Measurements from ENCODE around the gene EEA1.
"Not testable (repeated sequence)": the region's sequence is repeated elsewhere in the genome, so short reads cannot be mapped to it uniquely, and the experiment has no call there.

EEA1 gene

DNA sequence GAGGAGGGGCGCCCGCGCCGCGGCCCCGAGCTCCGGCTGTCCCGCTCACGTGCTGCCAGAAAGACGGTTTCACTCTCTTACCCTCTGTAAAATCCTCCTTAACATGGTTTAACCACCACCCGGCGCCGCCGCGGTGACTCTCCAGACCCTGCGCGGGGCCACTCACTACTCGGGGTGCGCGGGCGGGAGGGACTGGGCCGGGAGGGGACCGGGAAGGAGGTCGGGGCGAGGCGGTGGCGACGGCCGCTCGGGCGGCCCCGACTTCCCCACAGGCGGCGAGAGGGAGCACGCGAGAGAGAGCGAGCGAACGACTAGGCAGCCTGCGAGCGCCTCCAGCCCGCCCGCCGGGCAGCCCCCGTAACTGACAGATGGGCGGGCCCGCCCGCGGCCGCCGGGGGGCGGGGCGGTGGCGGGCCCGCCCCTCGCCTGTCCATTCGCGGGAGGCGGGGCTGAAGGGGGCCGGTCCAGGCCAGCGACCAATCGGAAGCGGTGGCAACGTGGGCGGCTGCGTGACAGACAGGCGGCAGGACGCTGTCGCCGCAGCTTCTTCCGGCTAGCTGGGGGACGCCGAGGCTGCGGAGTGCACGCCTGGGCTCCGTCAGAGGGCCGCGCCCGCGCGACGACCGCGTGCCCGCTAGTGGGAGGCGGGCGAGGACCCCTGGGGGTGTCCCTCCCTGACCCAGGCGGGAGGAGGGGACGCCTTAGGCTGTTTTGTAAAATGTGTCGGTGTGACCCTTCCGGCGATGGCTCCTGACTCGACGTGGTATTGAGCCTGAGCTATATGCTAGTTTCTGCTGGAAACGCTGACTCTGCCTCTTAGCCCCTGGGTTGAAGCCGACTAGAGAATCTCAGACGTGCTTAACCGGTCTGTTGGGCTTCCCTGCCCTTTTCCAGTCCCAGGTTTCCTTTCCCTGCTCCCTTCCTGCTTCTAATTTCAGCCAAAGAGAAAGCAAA lies at the start of gene EEA1:
TSS of gene EEA1 (minus strand) at position 334 of the 954 bp plus-strand sequence. CDS start at position 105, 229 bp downstream.
- peak; percentile 96 to 97 for DNase-seq

DNA sequence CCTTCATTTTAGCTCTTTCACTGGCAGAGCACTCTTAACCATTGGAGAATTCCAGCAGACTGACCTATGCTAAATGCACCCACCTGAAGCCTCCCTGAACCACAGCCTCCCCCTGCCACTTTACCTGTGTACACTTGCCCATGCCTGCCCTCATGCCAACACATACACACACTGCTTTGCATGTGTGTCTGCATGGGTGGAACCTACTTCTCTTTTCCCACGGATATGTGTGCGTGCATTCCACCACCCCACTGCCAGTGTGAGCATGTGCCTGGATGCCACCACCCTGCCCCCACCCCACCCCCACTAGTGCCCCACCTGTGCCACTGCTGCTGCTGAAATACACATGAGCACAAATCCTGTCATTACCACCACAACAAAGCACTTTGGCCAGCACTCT lies 49.5 kb upstream of the EEA1 start:
- no peak for DNase-seq

DNA sequence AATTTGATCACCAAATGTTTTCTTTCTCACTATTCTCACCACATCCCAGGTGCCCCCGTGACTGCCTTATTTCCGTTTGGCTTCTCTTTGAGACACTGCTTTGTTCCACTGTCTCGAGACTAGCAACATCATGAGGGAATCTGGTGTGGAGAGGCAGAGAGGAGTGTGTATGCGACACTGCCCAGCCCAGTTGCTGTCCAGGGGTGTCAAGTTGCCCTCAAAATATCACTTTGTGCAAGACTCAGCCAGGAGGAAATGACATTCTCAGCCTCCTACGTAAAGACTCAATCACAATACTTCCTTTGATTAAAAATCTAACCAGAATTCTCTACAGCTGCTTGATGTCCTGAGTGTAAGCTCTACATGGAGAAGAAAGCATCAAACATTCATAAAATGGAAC lies 48.2 kb upstream of the EEA1 start:
- DNase-seq, result no peak

DNA sequence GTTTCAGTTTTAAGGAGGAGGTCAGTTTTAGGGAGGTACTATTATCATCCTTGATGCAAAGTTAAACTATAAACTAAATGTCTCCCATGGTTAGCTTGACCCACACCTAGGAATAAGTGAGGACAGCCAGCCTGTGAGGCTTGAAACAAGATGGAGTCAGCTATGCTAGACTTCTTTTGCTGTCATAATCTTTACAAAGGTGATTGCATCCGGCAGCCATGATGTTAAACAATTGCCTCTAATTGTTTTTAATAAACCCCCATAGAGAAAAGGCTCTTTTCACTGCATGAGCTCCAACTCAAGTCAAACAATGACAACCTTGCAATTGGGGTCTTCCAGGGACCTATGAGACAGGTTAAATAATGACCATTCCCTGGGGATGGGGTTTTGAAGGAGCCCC lies 45.7 kb upstream of the EEA1 start:
- DNase-seq, result no peak

DNA sequence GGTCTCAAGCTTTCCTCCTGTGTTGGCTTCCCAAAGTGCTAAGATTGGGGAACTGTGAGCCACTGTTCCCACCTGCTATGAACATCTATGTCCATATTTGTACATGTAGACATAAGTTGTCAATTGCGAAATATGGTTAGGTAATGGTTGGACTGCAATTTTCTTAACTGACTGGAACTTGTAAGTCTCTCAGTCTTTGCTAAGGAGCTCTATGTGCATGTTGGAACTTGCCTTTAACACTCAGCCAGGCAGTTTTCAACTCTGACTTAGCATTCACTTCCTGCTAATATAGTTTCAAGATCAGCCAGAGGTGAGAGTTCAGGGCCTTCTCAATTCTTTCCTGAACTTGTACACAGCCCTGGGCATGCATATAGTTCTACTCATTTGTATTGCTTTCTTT lies 44.5 kb upstream of the EEA1 start:
- DNase-seq, result no peak

DNA sequence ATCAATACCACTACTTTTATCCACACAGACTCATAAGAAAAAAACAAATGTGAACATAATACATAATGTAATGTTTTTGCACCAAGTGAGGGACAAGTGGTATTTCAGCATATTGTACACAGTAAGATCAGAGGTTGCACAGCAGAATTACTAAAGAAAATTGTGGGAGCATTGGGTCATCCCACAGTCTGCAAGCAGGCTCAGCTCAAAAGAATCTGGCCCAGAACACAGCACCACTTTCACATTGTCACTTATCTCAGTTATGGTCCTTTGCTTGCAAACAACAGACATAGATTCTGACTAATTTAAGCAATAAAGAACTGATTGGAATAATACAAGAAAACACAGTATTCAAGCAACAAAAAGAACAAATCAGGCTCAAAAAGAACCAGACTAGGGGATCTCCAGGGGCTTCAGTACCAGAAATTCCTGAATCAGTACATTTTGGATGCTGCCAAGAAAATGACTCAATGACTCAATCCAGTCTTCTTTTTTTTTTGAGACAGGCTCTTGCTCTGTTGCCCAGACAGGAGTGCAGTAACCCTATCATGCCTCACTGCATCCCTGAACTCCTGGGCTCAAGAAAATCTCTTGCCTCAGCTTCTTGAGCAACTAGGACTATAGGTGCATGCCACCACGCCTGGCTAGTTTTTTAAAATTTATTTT lies 42.9 kb upstream of the EEA1 start:
- no peak for DNase-seq

DNA sequence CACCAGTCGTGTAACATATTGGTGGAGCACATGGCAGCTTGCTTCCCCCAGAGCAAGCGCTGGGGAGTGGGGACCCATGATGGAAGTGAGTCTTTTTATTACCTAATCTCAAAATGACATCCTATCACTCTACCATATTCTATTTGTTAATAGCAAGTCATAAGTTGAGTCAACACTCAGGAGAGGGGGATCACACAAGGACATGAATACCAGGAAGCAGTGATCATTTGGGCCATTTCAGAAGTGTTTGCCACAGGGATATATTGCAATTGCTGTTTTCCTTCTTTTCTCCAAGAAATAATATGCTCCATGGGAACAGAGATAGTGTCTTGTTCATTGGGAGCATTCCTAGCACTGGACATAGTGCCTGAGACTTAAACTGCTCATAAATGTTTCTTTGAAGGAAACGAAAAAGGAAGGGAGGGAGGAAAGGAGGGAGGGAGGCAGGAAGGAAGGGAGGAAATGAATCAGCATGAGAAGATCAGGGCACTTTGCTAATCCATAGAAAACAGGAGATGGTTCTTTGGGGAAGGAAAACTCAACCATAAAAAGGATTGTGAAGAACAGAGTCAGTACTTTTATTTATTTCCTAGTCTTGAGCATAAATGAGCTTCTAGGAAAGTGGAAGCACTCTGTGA lies 39.2 kb upstream of the EEA1 start:
- no peak for DNase-seq

DNA sequence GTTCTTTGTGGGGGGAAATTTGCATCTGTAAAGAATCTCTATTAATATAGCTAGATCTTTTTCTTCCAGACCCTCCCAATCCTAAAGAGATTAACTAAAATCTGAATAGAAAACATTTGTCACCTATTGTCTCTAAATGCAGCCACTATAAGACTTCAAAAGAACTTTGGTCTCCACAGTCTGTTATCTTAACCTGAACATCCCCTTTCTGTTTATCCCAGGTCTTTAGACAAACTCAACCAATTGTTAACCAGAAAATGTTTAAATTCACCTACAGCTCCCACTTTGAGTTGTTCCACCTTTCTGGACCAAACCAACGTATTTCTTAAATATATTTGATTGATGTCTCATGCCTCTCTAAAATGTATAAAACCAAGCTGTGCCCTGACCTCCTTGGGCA lies 35.3 kb upstream of the EEA1 start:
- not testable (repeated sequence) for DNase-seq

DNA sequence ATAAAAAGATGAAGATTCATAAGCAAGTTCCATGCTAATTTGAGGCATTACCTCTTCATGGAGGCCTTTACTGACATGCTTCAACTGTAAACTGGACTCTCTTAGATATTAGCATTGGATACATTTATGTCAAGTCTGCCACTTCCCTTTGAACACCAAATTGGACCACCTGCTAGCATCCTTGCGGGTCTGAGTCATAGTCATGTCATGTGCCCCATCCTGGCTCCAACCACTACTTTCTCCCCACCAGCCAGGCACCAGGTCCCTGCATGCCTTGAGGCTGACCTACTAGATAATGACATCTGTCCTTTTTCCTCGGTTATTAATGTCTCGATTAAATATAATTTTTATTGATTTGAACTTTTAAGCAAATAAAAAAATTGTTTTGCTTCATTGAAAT lies 32.9 kb upstream of the EEA1 start:
- DNase-seq, result no peak

DNA sequence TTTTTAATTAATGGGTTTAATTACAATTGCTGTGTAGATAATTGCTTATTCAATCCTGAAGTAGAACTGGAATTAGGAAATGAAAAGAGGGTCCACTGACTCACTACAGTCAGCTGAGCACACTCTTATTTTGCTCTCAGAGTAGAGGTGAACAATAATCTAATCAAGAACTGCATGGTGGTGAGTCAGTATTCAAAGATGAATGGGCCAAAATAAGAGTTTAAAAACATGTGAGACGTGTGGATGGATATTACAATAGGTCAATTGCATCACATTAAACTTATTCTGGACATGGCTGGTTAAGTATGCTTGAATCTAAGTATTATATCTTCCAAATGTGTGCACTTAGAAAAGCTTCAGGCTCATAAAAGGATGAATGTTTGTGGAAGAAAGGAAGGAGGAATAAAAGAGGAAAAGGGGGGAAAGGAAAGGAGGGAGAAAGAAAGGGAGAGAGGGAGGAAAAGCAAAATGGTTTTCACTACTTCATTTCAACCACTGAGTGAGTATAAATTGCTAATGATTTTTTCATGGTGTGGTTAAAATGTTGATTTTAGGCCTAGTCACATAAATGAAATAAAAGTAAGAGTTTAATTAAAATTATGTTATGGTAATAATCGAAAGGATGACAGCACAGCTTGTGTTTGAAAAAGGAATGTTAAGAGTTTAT lies 27.0 kb upstream of the EEA1 start:
- DNase-seq, result no peak

DNA sequence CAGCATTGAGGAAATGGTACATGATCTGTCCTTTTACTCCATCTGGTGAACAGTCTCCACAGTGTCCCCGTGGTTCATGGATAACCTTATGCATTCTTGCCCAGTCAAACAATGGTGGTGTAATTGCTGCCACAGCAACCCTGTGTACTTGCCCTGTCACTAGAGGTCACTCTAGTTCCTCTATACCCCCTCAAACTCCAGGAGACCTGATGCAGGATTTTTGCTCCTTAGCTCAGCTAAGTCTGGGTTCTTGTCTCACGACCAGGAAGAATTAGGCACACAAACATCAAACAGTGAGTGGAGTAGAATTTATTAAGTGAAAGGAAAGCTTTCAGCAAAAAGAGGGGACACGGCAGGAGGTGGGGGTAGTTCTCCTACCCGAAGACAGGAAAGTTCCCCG lies 24.7 kb upstream of the EEA1 start:
- no peak for DNase-seq

DNA sequence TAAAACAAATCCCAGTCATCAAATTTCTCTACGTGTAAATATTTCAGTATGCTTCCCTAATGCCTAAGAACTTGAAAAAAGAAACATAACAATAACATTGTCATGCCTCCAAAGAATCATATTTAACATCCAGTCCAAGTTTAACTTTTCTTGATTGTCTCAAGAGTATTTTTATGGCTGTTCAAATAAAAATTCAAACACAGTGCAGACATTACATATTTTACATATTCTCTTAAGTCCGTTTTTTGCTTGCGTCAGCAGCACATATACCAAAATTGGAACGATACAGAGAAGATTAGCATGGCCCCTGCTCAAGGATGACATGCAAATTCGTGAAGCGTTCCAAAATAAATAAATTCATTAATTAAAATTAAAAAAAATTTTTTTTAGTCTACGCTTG lies 23.3 kb upstream of the EEA1 start:
- no peak for DNase-seq

DNA sequence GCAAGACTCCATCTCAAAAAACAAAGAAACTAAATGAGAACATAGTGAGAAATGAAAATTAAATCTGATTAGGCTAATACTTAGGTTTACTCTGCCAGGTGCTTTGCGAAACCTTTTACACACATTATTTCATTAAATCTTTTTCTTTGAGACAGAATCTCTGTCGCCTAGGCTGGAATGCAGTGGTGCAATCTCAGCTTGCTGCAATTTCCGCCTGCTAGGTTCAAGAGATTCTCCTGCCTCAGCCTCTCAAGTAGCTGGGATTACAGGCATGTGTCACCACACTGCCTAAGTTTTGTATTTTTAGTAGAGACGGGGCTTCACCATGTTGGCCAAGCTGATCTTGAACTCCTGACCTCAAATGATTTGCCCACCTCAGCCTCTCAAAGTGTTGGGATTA lies 21.9 kb upstream of the EEA1 start:
- no peak for DNase-seq

DNA sequence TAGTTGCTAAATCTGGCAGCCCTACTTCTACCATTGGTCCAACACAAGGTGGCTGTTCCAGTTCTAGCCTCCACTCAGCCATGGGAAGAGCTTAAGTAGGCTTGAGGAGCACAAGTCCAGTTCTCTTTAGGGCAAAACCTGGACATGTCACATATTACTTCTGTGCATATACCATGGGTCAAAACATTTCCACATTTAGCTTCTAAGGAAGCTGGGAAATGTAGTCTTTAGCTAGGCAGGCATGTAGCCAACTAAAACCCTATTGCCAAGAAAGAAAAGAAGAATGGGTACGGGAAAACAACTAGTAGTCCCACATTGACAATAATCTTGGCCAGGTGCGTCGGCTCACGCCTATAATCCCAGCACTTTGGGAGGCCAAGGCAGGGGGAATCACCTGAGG lies 20.9 kb upstream of the EEA1 start:
- no peak for DNase-seq

DNA sequence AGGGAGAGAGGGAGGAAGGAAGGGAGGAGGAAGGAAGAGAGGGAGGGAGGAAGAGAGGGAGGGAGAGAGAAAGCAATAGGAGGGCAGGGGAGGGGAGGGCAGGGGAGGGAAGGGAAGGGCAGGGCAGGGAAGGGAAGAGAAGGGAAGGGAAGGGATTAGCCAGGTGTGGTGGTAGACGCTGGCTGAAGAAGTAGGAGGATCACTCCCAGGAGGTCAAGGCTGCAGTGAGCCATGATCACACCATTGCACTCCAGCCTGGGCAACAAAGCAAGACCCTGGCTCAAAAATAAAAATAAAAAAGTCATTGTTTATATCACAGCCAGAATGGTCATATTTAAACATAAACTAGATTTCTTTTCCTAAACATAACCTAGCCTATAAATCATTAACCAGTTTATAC lies 20.4 kb upstream of the EEA1 start:
- DNase-seq, result no peak

DNA sequence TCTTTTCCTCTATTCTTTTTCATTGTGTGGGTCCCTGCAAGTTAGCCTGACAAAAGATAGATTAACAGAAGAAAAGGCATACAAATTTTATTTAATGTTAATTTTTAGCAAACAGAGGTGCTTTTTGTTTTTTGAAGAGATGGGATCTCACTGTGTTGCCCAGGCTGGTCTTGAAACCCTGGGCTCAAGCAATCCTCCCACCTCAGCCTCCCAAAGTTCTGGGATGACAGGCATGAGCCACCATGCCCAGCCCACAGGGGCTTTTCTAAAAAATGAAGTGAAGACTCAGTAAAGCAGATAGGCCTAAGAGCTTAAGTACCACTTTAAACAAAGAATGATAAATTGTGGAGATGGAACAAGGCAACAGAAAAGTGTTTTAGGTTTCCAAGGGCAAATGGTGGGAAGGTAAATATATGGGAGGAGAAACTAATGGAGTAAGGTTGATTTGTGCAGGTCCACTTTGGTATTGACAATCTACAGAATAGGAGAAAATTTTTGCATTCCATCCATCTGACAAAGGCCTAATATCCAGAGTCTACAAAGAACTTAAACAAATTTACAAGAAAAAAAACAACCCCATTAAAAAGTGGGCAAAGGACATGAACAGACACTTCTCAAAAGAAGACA lies 18.6 kb upstream of the EEA1 start:
- DNase-seq, result no peak

DNA sequence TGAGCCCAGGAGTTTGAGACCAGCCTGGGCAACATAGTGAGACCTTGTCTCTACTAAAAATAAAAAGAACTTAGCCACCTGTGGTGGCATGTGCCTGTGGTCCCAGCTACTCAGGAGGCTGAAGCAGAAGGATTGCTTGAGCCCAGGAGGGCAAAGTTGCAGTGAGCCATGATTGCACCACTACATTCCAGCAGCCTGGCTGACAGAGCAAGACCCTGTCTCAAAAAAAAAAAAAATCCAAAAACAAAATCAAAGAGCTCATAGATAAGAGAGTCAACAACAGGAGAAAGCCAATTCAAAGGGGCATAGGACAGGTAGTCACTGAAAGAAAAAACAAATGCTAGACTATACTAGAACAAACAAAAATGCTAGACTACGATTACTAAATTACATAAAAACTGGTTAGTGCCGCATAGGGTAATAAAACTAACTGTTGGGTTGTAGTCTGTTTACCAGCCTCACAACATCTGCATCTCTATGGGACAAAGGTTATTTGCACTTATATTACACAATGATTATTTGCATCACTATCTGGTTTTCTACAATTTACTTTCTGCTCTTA lies 16.6 kb upstream of the EEA1 start:
- DNase-seq, result no peak

DNA sequence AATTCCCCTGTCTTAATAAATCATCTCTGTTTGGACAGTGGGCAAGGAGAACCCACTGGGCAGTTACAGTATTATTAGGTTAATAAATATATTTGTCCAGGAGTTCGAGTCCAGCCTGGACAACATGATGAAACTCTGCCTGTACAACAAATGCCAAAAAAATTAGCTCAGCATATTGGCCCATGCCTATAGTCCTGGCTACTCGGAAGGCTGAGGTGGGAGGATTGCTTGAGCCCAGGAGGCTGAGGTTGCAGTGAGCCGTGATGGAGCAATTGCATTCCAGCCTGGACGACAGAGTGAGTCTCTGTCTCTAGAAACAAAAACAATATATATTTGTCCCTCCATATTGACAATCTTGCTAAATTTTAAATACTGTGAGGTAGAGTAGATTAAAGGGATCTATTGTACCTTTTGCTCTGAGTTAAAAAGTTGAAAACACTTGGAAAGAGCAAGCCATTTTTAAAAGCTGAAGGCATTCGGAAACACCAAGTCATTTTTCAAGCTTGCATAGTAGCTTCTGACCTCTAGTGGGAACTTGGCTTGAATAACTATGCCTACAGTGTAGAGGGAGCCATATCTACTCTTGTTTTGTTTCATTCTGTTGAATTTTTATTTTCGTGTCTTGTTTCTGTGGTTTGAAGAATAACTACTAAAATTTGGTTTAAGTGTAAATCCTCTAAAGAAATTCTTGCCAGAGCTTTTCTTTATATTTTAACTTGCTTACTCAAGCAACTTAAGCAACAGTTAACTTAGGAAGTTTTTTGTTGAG lies 14.6 kb upstream of the EEA1 start:
- DNase-seq, result no peak

DNA sequence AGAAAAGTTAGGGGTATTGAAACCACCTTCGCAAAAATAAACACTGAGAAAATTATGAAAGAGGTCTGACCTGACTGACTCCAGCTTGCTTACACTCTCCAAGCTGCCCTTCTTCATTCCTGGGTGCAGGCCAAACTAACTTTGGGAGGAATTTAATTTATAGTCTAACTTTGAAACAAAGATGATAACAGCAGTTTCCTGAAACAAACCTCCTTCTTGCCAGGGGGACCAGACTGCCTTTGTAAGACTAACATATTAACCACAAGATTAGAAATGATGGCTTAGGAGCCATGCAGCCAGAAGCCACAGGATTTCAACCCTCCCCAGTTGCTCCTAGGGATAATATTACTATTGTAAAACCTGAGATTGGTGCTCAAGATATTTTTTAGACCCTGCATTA lies 13.8 kb upstream of the EEA1 start:
- no peak for DNase-seq

DNA sequence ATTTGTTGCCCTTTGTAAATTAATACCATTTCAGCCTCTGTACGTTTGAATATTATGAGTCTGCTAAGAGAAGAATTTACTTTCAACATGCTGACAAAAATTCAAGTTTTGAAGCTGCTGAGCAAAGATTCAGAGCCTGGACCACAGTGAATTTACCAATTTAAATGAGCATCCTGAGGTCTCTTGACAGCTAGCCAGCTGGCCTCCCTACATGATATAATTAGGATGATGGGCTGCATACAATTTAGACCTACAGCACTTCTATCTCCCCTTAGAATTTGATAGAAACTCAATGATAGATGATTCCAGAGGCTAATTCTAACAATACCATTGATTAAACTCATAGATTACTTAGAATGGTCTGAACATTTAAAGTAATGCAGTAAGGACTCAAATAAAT lies 10.0 kb upstream of the EEA1 start:
- no peak for DNase-seq

DNA sequence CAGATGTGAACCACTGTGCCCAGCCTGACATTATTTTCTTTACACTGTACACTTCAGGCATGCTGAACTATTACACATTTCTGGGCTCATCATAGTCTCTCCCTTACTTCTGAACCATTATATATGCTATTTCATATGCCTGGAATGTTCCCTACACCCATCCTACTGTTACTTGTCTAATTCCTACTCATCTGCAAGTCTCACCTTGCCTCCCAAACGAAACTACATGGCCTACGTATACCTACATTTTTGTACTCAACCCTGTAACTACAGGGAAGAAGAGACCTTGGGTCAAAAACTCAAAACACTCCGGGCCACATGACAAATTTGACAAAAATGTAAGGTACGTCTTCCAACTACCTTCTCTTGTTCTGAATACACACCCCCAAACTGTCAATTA lies 9.5 kb upstream of the EEA1 start:
- no peak for DNase-seq

DNA sequence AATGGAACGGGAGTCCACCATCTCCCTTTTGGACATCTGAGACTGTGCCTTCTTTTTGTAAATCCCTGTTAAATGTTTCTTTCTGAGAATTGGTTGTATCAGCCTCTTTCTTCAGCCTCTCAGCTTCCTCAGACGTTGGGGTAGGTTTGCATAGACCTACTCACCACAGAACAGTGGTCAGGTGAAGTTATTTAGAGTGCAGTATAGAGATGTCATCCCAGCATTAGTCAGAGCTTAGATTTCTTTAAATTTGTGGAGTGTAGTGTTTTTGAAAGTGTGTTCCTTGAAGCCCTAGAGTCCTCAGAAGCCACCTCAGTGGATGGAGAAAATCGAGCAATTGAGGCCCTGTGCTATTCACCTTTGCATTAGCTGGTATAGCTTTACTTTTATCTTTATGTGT lies 8.9 kb upstream of the EEA1 start:
- DNase-seq, result no peak

Measured in CD4-positive, alpha-beta T cell treated with Interleukin-1 beta for 1 hour (primary cell).